Activated T-helper 17 cell treated with anti-CD3 and anti-CD28 coated beads, Interleukin-2, amount 50 U/mL, for 72 hours (primary cell): ENCODE measurements around the gene TMOD3. TPM values are rescaled to one million over a fixed set of nuclear protein-coding genes. Genes with fewer than 3 reads are reported as not detected.

Experiments used
- ATAC-seq: fragments of 150-1000 bp; cut with Tn5 transposase; replicated peaks from 2 replicates; pipeline ENCODE4 v1.10.0; 2021; ENCODE audit warnings: mild to moderate bottlenecking, moderate library complexity
- H3K27ac Mint-ChIP-seq: one replicate; pipeline ENCODE4 v1.8.0; 2022; ENCODE audit warnings: mixed read lengths
- H3K27me3 Mint-ChIP-seq: one replicate; pipeline ENCODE4 v1.8.0; 2022; ENCODE audit warnings: mixed read lengths
- H3K36me3 Mint-ChIP-seq: one replicate; pipeline ENCODE4 v1.8.0; 2022; ENCODE audit warnings: low read depth, mild to moderate bottlenecking, mixed read lengths
- H3K4me1 Mint-ChIP-seq: one replicate; pipeline ENCODE4 v1.8.0; 2022; ENCODE audit warnings: mixed read lengths
- H3K4me3 Mint-ChIP-seq: one replicate; pipeline ENCODE4 v1.8.0; 2022; ENCODE audit warnings: mild to moderate bottlenecking, mixed read lengths
- H3K9me3 Mint-ChIP-seq: one replicate; pipeline ENCODE4 v1.8.0; 2022; ENCODE audit warnings: mixed read lengths
- total RNA-seq, 2 donors: library from RNA; stranded (reverse); gene quantifications; one replicate each; pipeline ENCODE4 v1.2.3, GENCODE V29; 2022

TMOD3 gene
- total RNA-seq, 2 donors from 2014 or later = 64.5 to 76.9 TPM

DNA sequence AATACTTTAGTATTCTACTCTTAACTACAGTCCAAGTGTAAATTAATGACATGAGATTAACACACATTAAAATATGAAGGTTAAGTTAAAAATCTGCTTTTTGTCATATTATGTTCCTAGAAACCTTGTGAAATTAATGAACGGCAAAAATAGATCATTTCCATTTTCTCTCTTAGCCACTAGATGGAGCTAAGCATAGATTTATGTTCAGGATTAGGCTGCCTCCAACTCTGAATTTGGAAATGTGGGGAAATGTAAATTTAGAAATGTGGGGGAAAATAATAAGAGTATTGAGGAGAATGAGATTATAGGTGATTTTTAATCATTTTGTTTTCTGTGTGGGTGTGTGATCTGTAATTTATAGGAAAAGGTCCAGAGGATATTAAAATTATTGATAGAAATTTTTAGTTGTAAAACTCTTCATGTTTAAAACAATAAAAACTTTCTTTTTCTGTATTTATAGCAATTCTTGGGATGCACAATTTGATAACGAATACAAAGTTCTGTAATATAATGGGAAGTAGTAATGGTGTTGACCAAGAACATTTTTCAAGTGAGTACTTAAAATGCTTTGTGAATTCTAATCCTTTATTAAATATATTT lies 59.2 kb downstream of the TMOD3 start:
- H3K27ac Mint-ChIP-seq = peak overlapping the region; percentile 49
- no peaks in the 10 kb centered on the region for H3K9me3 Mint-ChIP-seq

DNA sequence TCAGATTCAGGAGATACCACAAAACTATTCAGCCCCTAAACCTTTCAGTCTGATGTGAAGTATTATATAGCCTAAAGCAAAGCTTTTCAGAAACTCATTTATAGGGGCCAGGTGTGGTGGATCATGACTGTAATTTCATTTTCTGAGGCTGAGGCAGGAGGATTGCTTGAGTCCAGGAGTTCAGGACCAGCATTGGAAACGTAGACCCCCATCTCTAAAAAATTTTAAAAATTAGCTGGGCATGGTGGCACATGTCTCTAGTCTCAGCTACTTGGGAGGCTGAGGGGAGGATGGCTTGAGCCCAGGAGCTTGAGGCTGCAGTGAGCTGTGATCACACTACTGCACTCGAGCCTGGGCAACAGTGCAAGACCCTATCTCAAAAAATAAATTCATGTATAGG lies 60.0 kb downstream of the TMOD3 start:
- no peak overlapping the region for H3K4me3 Mint-ChIP-seq
- H3K36me3 Mint-ChIP-seq = peaks cover 84% of the 10 kb centered on the region
- ATAC-seq = no peak
- H3K27me3 Mint-ChIP-seq = no peaks in the 10 kb centered on the region
- peaks cover 7% of the 10 kb centered on the region for H3K4me1 Mint-ChIP-seq
- no peaks in the 10 kb centered on the region for H3K9me3 Mint-ChIP-seq
- no peak overlapping the region for H3K27ac Mint-ChIP-seq

More for the DNA sequence above, 59.2 kb downstream of the TMOD3 start:
- no peak overlapping the region for H3K4me3 Mint-ChIP-seq
- H3K27me3 Mint-ChIP-seq = no peaks in the 10 kb centered on the region
- H3K36me3 Mint-ChIP-seq = peaks cover 84% of the 10 kb centered on the region
- ATAC-seq = no peak
- peaks cover 10% of the 10 kb centered on the region for H3K4me1 Mint-ChIP-seq

DNA sequence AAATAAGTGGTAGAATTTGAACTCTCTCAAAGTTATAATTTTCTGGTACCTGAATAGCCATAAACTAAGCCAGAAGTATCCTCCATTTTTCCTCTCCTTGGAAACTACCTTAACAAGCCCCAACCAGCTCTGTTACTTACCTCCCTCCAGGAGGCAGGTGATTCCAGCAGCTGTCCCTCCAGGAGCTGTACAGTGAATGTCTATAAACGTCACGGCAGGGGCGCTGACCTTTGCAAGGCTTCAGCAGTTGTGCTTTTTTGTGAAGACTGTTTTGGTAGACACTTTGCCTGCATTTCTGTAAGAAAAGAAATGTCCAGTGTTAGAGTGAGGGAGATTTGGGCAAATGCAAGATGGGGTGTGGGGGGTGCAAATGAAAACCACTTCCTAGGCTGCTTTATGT lies 75.0 kb downstream of the TMOD3 start:
- H3K4me1 Mint-ChIP-seq = no peaks in the 10 kb centered on the region
- no peak for ATAC-seq
- H3K27me3 Mint-ChIP-seq = no peaks in the 10 kb centered on the region
- H3K27ac Mint-ChIP-seq = no peak overlapping the region
- peaks cover 99% of the 10 kb centered on the region for H3K36me3 Mint-ChIP-seq
- no peak overlapping the region for H3K4me3 Mint-ChIP-seq
- no peaks in the 10 kb centered on the region for H3K9me3 Mint-ChIP-seq

DNA sequence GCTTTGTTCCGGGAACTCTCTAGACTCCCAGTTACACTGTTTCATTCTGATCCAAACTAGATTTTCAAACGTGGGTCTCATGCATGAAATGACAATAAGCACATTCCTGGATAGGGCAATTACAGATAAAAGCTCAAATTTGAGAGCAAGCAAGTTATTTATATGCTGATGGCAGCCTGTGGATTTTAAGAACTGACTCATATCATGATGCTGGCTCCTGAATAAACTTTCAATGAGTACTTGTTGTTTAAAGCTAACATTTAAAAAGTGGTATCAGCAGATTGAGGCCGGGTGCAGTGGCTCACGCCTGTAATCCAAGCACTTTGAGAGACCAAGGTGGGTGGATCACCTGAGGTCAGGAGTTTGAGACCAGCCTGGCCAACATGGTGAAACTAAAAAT lies 75.5 kb downstream of the TMOD3 start:
- H3K36me3 Mint-ChIP-seq = peaks cover 99% of the 10 kb centered on the region
- no peak overlapping the region for H3K4me3 Mint-ChIP-seq
- H3K27ac Mint-ChIP-seq = no peak overlapping the region
- no peaks in the 10 kb centered on the region for H3K27me3 Mint-ChIP-seq
- H3K4me1 Mint-ChIP-seq = no peaks in the 10 kb centered on the region
- no peak for ATAC-seq
- no peaks in the 10 kb centered on the region for H3K9me3 Mint-ChIP-seq

DNA sequence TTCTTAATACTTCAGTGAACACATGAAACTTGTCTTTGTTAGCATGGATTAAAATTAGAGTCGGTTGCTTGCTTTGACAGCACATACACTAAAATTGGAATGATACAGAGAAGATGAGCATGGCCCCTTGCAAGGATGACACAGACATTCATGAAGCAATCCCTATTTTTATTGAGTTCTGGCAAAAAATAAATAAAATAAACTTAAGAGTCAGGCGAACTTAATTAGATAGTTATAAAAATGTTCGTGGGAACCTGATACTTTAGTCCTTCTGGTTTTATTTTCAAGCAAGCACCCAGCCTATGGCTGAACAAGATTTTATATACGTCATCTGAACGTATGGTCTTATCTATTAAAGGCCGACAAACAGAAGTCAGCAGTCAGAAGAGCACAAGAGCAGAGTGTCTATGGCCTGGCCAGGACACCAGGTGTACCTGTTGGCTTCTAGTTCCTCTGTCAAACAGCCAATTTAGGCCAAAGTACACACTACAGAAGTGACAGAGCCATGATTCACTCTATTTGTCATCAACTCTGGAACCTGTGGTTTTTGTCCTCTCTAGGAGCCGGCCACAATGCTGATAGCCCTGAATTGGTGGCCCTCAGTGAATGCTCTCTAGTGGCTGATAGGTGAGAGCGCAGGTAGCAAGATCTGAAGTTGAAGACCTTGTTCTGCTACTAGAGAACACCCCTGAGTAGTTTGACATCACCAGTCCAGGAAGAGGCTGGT lies 77.8 kb downstream of the TMOD3 start:
- Mint-ChIP-seq H3K4me1 (no peaks in the 10 kb centered on the region), H3K27ac (no peak overlapping the region), H3K4me3 (no peak overlapping the region), H3K36me3 (peaks cover 90% of the 10 kb centered on the region), H3K9me3 (no peaks in the 10 kb centered on the region), H3K27me3 (no peaks in the 10 kb centered on the region)
- ATAC-seq = peak; percentile 99

DNA sequence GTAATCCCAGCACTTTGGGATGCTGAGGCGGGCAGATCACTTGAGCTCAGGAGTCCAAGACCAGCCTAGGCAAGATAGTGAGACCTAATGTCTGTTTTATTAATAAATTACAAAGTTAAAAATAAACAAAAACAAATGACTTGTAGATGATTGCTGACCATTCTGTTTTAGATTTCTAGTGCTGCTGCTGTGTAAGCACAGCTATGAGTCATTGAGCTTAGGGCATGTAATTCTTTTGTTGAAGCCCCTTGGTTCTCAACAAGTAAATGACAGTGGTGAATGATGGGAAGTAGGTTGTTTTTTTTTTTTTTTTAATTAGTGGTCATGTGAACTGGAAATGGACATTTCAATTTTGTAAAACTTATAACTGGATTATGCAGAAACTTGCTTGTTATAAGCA lies 78.9 kb downstream of the TMOD3 start:
- no peaks in the 10 kb centered on the region for H3K27me3 Mint-ChIP-seq
- peaks cover 87% of the 10 kb centered on the region for H3K36me3 Mint-ChIP-seq
- H3K9me3 Mint-ChIP-seq = no peaks in the 10 kb centered on the region
- no peaks in the 10 kb centered on the region for H3K4me1 Mint-ChIP-seq
- no peak for ATAC-seq
- no peak overlapping the region for H3K27ac Mint-ChIP-seq
- H3K4me3 Mint-ChIP-seq = no peak overlapping the region

DNA sequence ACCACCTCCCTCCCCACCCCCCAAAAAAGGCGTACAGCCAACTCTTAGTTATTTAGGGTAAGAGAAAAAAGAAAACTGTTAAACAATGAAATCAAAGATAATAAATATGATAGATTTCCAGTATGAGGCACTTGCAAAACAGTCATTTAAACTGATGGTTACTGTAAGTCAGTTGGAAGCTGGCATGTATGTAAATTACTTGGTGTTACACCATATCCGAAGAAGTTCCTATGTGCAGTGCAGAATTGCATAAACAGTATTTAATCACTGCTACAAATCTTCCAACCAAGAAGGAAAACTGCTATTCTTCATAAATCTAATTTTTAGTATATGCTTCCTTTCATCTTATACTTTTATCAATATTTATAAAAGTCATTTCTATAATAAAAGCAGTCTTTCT lies 80.1 kb downstream of the TMOD3 start:
- no peak for ATAC-seq
- no peak overlapping the region for H3K4me3 Mint-ChIP-seq
- no peaks in the 10 kb centered on the region for H3K9me3 Mint-ChIP-seq
- no peaks in the 10 kb centered on the region for H3K4me1 Mint-ChIP-seq
- peaks cover 82% of the 10 kb centered on the region for H3K36me3 Mint-ChIP-seq
- no peak overlapping the region for H3K27ac Mint-ChIP-seq
- no peaks in the 10 kb centered on the region for H3K27me3 Mint-ChIP-seq

DNA sequence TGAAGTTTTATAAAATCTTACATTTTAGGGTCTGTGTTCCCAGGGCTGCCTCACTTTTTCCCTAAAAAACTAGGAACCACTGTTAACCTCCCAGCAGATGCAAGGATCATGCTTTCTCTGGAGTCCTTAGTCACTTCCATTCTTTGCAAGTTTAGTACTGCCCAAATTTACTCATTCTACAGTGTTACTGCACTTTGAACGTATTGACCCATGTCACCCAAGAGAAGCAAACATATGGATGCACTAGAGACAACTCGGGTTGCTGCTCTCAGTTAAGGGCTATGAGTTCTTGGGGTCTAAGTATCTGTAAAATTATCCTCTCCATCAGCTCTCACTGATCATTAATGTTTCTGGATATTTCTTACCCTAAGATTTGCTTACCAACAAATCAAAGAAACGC lies 83.1 kb downstream of the TMOD3 start:
- Mint-ChIP-seq H3K4me3 (no peak overlapping the region), H3K36me3 (peaks cover 75% of the 10 kb centered on the region), H3K9me3 (no peaks in the 10 kb centered on the region), H3K4me1 (no peaks in the 10 kb centered on the region), H3K27me3 (no peaks in the 10 kb centered on the region), H3K27ac (no peak overlapping the region)
- ATAC-seq = no peak

DNA sequence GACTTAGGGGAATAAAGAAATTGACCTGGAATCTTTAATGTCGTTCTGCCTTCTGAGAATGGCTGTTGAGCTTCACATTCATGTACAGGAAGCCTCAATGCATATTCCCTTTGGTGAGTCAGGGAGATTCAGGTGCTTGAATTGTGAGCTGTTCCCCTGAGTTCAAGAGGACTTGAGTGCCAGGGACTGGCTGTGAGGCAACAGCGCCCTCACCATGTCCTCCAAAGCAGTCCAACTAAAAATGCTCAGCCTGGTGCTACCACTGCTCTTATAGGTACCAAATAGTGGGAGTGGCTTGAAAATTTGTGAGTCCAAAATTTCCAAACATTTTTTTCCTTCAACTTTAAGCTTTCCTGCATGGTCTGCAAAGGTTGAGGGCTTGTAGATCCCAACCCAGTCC lies 88.0 kb downstream of the TMOD3 start:
- ATAC-seq = peak; percentile 55
- Mint-ChIP-seq H3K9me3 (no peaks in the 10 kb centered on the region), H3K4me1 (no peaks in the 10 kb centered on the region), H3K36me3 (peaks cover 72% of the 10 kb centered on the region), H3K27ac (no peak overlapping the region), H3K4me3 (no peak overlapping the region), H3K27me3 (no peaks in the 10 kb centered on the region)

DNA sequence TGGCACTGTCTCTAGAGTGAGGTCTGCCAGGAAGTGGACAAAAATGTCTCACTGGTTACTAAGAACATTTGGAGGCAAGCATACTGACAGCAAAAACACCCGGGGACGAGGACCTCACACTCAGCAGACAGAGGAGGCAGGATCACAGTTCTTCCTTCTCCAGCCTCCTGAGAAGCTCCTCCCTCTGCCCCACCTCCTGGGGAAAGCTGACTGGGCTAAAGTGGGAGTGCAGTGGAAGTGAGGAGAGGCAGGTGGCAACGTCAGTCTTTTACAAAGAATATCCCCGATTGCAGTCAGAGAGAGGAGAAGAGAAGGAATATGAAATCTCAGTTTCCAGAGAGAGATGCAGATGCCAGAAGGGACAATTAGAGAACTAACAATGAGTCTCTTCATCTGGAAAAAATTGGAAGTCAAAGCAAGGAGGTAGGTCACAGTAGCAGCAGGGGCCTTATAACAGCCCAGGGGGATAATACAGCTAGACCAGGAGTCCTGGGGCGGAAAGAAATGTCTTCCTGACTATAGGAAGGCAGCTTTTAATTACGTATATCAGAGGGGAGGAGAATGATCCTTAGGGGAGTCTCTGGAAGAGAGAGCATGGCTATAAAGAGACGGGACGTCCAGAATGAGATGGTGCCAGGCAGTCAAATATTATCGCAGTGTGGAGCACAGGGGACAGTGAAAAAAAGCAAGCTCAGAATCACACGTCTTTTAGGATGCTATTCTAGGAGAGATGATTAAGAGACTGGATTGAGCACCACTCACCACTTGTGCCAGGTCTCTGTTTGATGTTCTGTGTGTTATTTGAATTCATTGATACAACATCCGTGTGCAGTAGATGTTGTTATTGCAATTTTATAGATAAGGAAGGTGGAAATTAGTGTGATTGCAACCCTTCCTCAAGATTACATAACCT lies 95.0 kb downstream of the TMOD3 start:
- Mint-ChIP-seq H3K27ac (no peak overlapping the region), H3K27me3 (no peaks in the 10 kb centered on the region), H3K4me3 (no peak overlapping the region), H3K9me3 (no peaks in the 10 kb centered on the region), H3K4me1 (no peaks in the 10 kb centered on the region), H3K36me3 (peaks cover 70% of the 10 kb centered on the region)
- ATAC-seq = no peak

DNA sequence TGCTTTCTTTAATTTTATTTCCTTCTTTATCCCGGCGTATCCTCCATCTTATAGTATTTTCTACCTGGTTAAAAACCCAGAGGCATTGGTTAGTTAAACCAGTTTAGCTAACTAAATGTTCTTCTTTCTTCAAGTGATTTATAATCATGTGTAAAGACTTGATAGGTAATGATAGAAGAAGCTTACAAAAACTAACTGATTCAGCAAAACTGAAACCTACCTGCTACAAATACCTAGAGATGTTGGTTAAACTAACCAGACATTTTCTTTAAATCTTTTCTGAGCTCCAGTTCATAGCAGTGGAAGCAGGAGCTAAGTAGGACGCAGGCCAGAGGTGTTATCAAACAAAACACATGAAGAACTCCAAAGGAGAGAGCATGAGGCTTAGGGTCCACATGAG lies 97.4 kb downstream of the TMOD3 start:
- Mint-ChIP-seq H3K36me3 (peaks cover 72% of the 10 kb centered on the region), H3K4me1 (no peaks in the 10 kb centered on the region), H3K9me3 (no peaks in the 10 kb centered on the region), H3K27me3 (no peaks in the 10 kb centered on the region), H3K27ac (peak overlapping the region; percentile 69), H3K4me3 (no peak overlapping the region)
- no peak for ATAC-seq

DNA sequence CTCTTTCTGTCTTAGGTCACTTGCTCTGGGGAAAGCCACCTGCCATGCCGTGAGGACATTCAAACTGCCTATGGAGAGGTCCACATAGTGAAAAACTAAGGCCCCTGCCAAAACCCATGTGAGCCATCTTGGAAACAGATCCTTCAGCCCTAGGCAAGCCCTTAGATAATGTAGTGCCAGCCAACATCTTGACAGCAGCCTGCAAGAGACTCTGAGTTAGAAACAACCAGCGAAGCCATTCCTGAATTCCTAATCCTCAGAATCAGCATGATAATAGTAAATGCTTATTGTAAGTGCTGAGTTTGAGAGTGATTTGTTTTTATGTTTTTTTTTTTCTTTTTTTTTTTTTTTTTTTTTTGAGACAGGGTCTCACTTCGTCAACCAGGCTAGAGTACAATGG lies 101.6 kb downstream of the TMOD3 start:
- Mint-ChIP-seq H3K9me3 (no peaks in the 10 kb centered on the region), H3K27me3 (no peaks in the 10 kb centered on the region), H3K4me3 (no peak overlapping the region), H3K27ac (no peak overlapping the region), H3K36me3 (peaks cover 66% of the 10 kb centered on the region), H3K4me1 (peaks cover 5% of the 10 kb centered on the region)
- ATAC-seq = no peak

DNA sequence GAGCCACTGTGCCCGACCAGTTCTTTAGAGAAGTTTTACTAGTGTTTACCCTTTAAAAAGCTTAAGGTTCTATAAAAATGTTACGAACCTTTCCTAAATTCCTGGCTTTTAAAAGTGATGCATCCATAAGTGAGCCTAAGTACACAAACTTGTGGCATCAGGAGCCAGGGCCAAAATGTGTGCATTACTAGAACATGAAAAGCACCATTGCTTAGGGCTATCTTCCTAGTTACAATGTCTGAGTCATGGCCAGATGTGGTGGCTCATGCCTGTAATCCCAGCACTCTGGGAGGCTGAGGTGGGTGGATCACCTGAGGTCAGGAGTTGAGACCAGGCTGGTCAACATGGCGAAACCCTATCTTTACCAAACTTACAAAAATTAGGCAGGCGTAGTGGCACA lies 102.2 kb downstream of the TMOD3 start:
- H3K4me1 Mint-ChIP-seq = peaks cover 5% of the 10 kb centered on the region
- no peaks in the 10 kb centered on the region for H3K27me3 Mint-ChIP-seq
- no peaks in the 10 kb centered on the region for H3K9me3 Mint-ChIP-seq
- peaks cover 70% of the 10 kb centered on the region for H3K36me3 Mint-ChIP-seq
- ATAC-seq = no peak
- H3K4me3 Mint-ChIP-seq = no peak overlapping the region
- H3K27ac Mint-ChIP-seq = no peak overlapping the region

DNA sequence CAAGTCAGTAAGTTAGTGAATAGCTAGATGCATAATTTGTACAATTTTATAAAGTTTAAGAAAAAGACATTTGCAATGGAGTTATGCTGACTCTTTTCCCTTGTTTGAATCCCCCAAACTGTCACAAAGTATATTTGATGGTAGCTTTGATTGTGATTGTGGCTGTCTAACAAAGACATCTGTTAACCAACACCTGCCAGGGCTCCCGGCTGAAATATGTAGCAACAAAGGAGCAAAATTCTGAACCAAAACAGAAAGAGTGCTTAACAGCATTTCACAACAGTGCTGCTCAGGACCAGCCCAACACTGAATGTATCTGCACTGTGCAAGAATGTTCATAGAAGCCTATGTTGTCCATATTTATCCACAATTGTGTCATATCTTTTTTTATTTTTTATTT lies 102.7 kb downstream of the TMOD3 start:
- Mint-ChIP-seq H3K27ac (no peak overlapping the region), H3K4me3 (no peak overlapping the region), H3K27me3 (no peaks in the 10 kb centered on the region), H3K9me3 (no peaks in the 10 kb centered on the region), H3K4me1 (peaks cover 7% of the 10 kb centered on the region), H3K36me3 (peaks cover 70% of the 10 kb centered on the region)
- no peak for ATAC-seq
